ENCODE results near the gene CERS5. TPM values are rescaled to one million over a fixed set of nuclear protein-coding genes. Genes with fewer than 3 reads are reported as not detected.

The CERS5 gene
- total and polyA plus RNA-seq, 10 of the 15 experiments (the other 5 are each of a cell fraction or from before 2014, with no cell fraction given) = 6.8 to 50.1 (median 31.8) TPM

DNA sequence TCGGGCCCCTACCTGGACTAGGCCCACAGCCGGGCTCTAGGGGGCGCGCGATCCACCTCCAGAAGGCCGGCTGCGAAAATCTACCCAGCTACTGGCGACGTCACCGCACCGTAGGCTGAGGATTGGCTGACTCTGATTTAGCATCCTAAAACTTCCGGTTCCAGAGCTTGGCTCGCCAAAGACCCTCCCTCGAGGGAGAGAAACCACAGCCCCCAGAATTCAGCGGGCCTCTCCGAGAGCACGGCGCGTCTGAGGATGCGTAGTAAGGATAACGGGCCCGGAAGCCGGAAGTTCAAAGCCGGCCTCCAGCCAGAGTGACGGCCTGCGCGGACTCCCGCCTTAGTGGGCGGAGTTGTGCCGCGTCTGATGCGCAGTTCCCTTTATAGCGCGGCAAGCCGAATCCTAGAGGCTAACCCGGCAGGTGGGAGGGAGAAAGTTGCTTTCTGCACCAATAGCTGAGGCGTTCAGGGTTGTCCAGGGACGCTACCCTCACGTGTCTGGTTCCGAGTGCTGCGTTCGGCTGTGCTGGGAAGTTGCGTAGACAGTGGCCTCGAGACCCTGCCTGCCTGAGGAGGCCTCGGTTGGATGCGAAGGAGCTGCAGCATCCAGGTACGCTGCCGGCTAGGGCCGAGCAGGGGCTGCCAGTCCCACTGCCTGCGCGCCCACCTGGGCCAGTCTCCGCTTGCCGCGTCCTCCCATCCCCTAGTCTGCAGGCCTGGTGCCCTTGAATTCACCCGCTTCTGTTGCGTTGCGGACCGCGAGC lies 55.3 kb downstream of the CERS5 start, which contains the start of gene COX14 (continued):
- TF ChIP-seq NKRF (conservative IDR thresholded peaks at IDR 0.05) = peak; percentile 98
- no peak for TF ChIP-seq WRNIP1 (IDR thresholded peaks at IDR 0.05; ENCODE audit: borderline replicate concordance, low read depth, low read length)
- TF ChIP-seq E4F1 (IDR thresholded peaks at IDR 0.05; ENCODE audit: borderline replicate concordance, partially characterized antibody) = peak; percentile 85
- TF ChIP-seq, protein P1, sequence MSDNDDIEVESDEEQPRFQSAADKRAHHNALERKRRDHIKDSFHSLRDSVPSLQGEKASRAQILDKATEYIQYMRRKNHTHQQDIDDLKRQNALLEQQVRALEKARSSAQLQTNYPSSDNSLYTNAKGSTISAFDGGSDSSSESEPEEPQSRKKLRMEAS (IDR thresholded peaks at IDR 0.05; ENCODE audit: low read depth, low read length) = peak; percentile 92
- TF ChIP-seq SREBF2 (IDR thresholded peaks at IDR 0.05; ENCODE audit: low read length) = 0 out of 2 replicates have a peak, but pooled peaks have one; percentile 14
- peak; percentile 75 for TF ChIP-seq SMARCA5 (IDR thresholded peaks at IDR 0.05)
- 0 out of 2 replicates have a peak, but pooled peaks have one; percentile 23 for TF ChIP-seq SREBF1 (IDR thresholded peaks at IDR 0.05; ENCODE audit: low read length)
- TF ChIP-seq POU2F2 (IDR thresholded peaks at IDR 0.05; ENCODE audit: borderline replicate concordance, low read depth, low read length) = 0 out of 3 replicates have a peak, but pooled peaks have one; percentile 73
- TF ChIP-seq SIX5 (IDR thresholded peaks at IDR 0.05; ENCODE audit: low read depth, low read length, severe bottlenecking) = peak; percentile 79
- TF ChIP-seq GABPA (IDR thresholded peaks at IDR 0.05; ENCODE audit: low read depth) = peak; percentile 92
- TF ChIP-seq POLR2AphosphoS5 (IDR thresholded peaks at IDR 0.05; ENCODE audit: low read length) = peak; percentile 99
- no peak for TF ChIP-seq BCL3 (IDR thresholded peaks at IDR 0.05; ENCODE audit: borderline replicate concordance, insufficient read depth, low read depth, low read length, poor library complexity, severe bottlenecking)
- TF ChIP-seq BACH1 (IDR thresholded peaks at IDR 0.05; ENCODE audit: borderline replicate concordance) = peak; percentile 66; the same call in 1 of the 2 replicates
- TF ChIP-seq IRF5 (IDR thresholded peaks at IDR 0.05; ENCODE audit: borderline replicate concordance) = no peak
- no peak for TF ChIP-seq ETV6 (conservative IDR thresholded peaks at IDR 0.05 in 1 of 2, IDR thresholded peaks at IDR 0.05 in 1 of 2; ENCODE audit: borderline replicate concordance in 1 of 2, low read depth in 1 of 2)
- peak; percentile 97 for TF ChIP-seq CREB1 (IDR thresholded peaks at IDR 0.05; ENCODE audit: low read depth)
- 0 out of 2 replicates have a peak, but pooled peaks have one; percentile 8 for TF ChIP-seq RELB (IDR thresholded peaks at IDR 0.05; ENCODE audit: low read depth)
- peak in 1 of 2 experiments; percentile 39; a peak in 1 of 4 replicates for TF ChIP-seq SRF (IDR thresholded peaks at IDR 0.05; ENCODE audit: low read depth in 2 of 2, low read length in 2 of 2)
- peak; percentile 92 for TF ChIP-seq TAF1 (IDR thresholded peaks at IDR 0.05; ENCODE audit: borderline replicate concordance, low read depth, low read length)
